GM11168 (cell line): Measurements from ENCODE around the gene PDE6A.

Experiments
- in situ Hi-C: fragments of 300-500 bp; cut with MboI; formaldehyde crosslinking; loops from one replicate; pipeline ENCODE4 v1.12.0; 2022; ENCODE audit warnings: low sequenced_read_pairs; ENCODE audit not compliant: unreplicated experiment

PDE6A gene

DNA sequence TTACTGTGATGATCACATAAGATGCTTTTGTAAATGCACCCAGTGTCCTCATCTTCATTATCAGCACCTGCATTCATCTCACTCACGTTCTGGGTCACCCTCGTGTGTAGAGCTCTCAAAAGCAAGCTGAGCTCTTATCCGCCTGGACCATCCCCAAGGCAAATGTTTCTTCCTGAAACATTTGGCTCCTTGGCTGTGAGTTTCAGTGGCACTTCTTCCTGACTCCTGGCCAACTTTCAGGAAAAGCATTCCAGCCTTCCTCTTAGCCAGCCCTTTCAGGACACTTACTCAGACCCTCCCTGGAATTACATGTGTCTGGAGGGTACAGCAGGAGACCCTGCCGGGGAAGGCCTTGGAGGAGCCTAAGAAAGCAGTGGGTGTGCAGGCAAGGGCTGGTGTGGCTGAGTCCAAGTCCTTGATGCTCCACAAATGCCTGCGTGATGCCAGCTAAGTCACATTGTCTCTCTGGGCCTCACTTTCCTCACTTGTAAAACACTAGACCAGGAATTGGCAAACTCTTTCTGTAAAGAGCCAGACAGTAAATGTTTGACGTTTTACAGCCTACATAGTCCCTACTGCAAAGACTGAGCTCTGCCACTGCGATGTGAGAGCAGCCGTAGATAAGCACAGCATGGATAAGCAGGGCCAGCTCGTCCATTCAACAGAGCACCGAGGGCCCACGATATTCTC is 72.1 kb downstream of the PDE6A start:
- in situ Hi-C loops, result no loop called here

DNA sequence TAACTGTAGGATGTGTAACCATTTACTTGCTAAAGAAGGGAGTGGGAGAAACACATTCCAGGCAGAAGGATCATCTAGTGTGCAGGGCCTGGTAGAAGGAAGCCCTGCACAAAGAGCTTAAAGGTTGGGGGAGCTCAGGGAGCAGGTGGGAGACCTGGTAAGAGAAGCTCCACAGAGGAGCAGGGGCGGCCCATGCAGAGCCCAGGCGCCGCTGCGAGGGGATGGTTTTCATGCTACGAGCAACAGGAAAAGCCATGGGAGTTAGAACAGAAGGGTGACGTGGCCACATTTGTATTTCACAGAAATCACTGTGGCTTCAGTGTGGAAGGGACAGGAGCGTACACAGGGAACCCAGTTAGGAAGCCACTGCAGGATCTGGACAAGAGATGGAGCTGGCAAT is 73.1 kb downstream of the PDE6A start:
- in situ Hi-C loops, result no loop called here

DNA sequence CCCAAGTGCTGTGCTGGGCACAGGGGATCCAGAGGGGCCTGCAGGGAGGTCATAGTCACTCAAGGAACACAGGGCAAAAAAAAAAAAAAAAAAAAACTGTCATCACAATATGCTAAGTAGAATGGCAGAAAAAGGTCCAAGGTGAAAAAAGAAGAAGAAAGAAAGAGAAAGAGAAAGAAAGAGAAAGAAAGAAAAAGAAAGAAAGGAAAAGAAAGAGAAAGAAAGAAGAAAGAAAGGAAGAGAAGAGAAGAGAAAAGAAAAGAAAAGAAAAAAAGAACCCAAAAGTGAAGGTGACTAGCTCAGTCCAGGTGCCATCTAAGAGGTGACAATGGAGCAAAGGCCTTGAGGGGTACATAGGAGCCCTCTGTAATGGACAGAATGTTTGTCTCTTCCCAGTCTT is 73.9 kb downstream of the PDE6A start:
- in situ Hi-C loops, result no loop called here

DNA sequence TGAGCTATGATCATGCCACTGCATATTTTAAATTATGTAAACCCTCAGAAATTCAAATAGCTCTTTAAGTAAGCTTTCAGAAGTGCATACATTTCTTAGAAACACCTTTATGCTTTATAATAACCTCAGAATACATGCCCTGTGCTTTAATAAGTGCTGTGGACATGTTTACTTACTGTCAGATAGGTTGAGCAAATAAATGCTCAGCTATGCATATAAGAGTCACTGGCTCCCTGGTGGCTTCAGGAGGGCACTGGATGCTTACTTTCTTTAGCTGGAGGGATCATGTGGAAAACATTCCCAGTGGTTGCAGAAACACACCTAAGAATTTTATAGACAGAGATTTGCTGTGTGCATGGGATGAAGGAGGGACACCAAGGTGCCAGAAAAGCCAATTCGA is 74.4 kb downstream of the PDE6A start:
- in situ Hi-C loops, result no loop called here

DNA sequence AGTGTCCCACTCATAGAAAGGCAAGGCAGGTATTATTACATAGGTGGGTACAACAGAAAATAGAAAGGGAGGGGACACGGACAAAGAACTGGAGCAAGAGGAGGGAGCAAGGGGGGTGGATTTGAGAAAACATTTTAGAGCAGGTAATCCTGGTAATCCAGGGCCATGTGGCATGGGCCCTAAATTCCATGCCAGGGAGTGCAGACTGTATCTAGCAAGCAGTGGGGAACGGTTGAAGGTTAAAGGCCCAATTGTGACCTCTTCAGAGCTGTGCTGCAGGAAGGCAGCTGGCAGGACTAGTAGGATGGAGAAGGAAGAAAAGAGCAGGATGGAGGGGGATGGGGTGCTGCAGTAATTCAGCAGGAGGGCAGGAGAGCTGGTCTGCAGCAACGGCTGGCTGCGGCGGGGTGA is 75.2 kb downstream of the PDE6A start:
- in situ Hi-C loops, result no loop called here

DNA sequence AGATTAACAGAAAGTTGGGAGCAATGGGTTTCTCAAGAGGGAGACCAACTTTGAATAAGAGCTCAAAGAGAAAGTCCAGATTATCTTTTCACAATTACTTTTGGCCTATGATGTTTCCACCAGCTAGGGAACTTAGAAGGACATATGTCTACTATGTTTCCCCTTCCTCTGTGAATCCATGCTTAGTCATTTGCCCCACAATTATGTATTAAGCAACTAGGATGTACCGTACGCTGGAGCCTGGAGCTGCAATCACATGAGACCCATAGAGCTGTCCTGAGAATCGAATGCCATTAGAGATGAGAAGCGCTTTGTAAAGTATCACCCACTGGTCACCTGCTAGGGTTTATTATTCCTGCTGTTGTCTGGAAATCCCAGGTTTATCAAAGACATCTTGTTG is 78.8 kb downstream of the PDE6A start:
- in situ Hi-C loops, result no loop called here

DNA sequence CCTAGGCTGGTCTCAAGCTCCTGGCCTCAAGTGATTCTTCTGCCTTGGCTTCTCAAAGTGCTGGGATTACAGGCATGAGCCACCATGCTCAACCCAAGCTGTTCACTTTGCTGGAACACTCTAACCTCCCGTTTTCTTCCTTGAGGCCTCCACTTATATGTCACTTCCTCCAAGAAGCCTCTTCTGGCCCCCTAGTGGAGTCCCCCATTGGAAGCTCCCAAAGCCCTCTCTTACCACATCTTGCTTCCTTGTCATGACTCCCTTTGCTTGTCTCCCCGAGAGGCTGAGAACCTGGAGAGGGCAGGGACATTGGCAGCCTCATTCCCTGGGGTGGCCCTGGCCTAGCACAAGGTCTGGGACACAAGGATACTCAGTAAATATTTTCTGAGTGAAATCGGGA is 80.8 kb downstream of the PDE6A start:
- in situ Hi-C loops, result no loop called here

DNA sequence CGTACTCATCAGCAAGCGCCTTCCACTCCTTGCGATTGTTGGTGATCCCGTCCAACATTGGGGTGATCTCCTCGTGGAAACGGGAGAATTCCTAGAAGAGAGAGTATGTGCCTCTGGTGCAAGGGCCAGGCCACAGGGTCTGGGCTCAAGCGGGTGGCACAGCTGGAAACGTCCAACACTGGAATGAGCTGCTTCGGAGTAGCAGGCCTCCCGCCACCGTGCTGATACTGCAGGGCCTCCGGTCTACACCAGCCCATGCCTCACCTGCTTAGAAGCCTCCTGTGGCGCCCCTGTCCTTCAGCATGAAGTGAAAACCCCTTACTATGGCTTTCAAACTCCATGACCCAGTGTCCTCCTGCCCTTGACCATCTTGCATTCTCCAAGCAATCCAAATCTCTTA is 81.4 kb downstream of the PDE6A start:
- in situ Hi-C loops, result no loop called here

DNA sequence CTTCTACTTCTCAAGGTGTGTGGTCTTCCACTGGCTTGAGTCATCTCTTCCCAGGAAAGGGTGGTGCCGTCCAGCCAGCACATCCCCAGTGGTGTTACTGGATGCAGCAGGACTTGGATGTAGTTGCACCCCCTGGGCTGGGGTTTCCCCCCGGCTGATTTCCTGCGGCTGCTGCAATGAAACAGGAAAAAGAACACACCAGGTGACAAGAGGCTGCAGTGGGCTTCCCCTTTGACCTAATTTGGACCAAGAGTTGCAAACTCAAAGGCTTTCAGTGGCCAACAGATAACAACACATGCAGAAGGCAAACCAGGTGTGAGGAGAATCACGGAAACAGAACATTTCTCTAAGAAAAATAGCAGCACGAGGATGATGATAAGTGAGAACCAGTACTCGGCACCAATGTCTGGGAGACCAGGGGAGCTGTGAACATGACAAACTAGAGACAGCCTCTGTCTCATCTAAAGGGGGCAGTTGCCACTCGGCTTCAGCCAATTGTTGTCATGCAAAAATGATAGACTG is 83.7 kb downstream of the PDE6A start:
- in situ Hi-C loops, result no loop called here

DNA sequence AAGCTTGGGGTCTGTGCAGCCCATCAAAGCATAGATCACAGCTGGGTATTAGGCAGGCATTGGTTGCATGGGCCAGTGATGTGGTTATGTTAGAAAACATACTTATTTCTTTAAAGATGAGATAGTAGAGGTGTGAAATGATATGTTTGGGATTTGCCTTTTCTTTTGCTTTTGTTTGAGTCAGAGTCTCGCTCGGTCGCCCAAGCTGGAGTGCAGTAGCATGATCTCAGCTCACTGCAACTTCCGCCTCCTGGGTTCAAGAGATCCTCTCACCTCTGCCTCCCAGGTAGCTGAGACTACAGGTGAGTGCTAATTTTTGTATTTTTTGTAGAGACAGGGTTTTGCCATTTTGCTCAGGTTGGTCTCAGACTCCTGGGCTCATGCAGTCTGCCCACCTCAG is 84.8 kb downstream of the PDE6A start:
- in situ Hi-C loops, result loop anchor here (10.0 kb wide), 1 partner anchor 105 kb away; the partner anchor contains the start of gene SLC26A2

DNA sequence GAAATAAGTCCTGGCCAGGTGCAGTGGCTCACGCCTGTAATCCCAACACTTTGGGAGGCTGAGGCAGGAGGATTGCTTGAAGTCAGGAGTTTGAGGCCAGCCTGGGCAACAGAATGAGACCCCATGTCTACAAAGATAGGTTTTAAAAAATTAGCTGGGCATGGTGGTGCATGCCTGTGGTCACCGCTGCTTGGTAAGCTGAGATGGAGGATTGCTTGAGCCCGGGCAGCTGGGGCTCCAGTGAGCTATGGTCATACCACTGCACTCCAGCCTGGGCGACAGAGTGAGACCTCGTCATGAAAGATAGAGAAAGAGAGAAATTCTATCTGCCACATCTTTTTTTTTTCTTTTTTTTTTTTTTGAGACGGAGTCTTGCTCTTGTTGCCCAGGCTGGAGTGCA is 86.1 kb downstream of the PDE6A start:
- in situ Hi-C loops, result loop anchor here (10.0 kb wide), 1 partner anchor 106 kb away; the partner anchor contains the start of gene SLC26A2

DNA sequence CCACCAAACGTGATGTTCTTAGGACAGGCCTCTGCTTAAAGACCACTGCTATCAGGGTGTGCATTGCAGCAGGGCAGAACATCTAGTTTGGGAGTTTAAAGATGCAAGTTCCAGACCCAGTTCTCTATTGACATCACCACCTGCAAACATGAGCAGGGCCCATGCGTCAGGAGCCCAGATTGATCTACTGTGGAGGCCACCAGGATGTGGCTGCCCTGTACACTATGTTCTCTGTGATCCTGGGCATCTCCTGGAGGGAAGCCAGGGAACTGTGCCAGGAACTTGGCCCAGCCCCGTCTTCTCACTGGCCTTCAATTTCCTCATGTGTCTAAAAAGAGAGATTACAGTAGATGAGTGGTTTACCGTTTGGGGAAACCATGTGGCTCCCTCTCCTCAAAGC is 87.1 kb downstream of the PDE6A start:
- in situ Hi-C loops, result loop anchor here (10.0 kb wide), 1 partner anchor 107 kb away; the partner anchor contains the start of gene SLC26A2

DNA sequence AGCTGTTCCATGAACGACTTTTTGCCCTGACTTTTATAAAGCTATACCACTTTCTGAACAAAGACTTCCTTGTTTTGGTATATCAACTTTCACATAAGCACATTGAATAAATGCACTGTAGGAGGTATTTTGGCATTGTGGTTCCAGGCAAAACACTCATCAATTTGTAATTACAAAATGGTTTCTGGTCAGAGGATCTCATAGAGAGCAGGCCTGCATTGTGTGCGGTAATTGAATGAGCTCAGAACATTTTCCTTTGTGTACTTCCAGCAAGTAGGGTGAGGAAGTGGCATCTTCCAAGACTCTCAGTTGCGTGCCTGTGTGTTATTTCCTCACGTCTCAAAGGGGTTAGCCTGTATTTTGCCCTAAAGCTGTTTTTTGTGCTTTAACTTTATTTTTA is 89.2 kb downstream of the PDE6A start:
- in situ Hi-C loops, result loop anchor here (10.0 kb wide), 1 partner anchor 109 kb away; the partner anchor contains the start of gene SLC26A2

DNA sequence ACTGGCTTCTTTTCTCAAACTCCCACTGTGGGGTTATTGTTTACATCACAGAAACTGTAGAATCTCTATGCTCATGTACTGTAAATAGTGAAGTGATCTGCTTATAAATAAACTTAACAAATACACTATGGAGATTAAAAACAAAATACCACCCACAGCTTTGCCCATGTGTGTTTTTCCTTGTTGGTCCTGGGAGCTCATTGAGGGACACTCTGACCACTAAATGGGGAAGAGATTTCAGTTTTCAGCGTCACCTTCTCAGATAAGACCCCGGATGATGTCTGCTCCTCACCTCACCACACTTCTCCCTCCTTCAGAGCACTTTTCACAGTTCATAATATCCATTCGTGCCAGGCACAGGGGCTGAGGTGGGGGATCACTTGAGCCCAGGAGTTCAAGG is 89.7 kb downstream of the PDE6A start:
- in situ Hi-C loops, result loop anchor here (10.0 kb wide), 1 partner anchor 110 kb away; the partner anchor contains the start of gene SLC26A2

DNA sequence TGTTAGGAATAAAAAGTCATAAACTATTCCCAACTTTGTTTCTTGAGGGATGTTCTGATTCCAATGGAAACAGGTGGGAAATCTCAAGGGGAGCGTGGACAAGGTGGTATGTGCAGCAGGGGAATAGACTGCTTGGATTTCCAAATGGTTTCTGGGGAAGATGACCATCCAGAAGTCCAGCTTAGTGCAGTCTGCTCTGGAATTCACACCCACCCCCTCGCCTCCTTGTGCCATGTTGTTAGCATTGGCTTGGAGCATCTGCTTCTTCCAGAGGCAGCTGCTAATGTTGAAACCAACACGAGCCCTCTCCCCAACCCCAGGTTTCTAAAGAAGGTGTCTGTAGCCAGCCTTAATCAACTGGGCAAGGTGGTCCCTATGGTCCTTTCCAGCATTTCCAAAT is 90.9 kb downstream of the PDE6A start:
- in situ Hi-C loops, result loop anchor here (10.0 kb wide), 1 partner anchor 111 kb away; the partner anchor contains the start of gene SLC26A2

DNA sequence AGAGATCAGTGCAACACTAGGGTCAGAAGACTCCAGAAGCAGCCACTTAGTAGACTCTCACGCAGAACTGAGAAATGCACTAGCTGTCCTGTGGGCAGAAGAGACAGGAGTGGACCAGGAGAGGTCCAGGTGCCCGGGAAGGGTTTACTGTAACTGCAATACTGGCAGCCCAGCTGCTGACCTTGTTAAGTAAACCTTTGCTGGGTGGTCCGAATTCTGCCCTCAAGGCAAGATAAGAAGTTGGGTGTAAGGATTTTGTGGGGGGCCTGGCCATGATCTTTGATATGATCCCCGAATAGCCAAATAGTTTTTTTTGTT is 91.3 kb downstream of the PDE6A start:
- in situ Hi-C loops, result loop anchor here (10.0 kb wide), 1 partner anchor 112 kb away; the partner anchor contains the start of gene SLC26A2

DNA sequence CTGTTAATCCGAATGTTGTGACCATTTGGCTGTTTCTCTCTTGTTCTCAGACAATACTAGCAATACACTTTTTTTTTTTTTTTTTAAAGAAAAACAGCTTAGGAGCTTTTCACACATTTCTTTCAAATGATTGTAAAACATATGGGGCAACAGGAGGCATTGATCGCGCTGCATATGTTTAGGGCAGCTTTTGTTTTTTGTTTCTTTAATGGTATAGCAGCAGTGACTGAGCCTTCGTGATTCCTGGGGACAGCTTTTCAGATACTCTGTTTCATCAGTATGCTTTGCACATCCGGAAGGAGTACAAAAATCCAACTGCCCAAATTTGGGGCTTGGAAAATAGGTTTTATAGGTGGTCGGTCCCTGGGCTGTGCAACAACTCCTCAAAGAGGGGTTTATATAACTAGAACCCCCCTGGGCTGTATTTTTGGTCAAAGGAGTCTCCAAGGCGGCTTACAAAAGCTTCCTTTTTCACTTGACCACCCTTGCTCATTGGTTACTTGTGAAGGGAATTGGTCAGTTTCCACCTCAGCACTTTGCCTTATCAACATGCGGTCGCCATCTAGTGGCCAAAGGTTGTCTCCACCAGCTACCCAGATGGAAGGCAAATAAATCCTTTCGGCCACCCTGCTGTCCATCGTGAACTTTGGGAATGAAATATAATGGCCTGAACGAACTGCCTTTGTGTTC is 91.8 kb downstream of the PDE6A start:
- in situ Hi-C loops, result loop anchor here (10.0 kb wide), 1 partner anchor 112 kb away; the partner anchor contains the start of gene SLC26A2

DNA sequence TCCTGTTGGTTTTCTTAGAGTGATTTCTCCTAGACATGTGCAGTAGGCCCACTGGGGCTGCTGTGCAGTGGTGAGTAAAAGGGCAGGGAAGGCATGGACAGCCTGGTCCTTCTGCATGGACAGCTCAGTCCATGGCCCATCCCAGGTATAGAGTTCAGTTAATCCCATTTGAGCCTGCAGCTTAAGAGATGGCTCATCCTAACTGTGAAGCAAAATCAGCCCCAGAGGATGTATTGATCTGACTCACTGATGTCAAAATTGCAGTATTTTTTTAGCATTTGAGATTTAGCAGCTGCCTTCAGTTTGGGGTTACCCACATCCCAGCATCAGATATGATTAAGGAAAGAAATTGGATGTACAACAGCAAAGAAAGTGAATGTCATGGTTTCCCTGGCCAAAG is 93.4 kb downstream of the PDE6A start:
- in situ Hi-C loops, result loop anchor here (10.0 kb wide), 1 partner anchor 114 kb away; the partner anchor contains the start of gene SLC26A2

DNA sequence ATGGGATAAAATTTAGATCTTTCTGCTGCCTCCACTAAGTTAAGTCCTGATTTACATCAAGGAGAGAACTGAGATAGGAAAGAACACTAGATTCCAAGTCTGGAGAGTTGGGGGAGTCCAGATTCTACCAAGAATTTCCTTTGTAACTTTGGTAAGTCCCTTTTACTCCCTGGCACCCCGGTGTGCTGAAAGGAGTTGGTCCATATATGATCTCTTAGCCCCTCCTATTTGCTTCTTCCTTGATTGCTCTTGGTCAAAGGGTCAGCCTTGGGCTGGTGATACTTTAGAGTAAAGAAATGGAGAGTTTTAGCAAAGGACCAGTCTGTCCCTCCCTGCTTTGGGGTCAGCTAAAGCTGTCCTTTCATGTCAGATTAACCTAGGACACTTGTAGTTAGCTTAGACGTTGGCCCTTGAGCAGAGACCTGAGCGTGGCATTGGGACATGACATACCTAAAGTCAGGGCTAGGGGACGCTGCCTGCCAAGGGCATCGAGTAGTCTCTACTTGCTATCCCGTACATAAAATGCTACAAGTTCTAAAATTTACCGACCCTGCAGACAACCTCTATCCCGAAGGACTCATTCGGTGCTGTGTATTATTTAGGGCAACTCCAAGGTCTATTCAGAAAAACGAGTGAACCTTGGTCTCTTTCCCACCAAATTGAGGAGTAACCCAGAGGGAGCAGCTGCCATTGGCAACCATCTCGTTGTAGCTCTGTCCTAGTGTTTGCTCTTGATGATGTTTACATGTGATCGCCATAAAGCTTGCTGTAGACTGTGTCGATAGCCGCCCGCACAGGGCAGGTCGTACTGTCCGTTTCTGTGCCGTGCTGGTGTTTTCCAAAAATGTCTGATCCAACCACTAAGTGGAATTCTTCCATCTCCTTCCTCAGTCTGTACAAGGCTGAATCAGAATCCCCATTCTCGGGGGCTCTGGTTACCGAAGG is 94.4 kb downstream of the PDE6A start:
- in situ Hi-C loops, result loop anchor here (10.0 kb wide), 1 partner anchor 115 kb away; the partner anchor contains the start of gene SLC26A2
